CD14-positive monocyte (primary cell): ENCODE measurements around the gene CDH23. TPM values are rescaled to one million over a fixed set of nuclear protein-coding genes. Genes with fewer than 3 reads are reported as not detected.

Source experiments
- DNase-seq, 3 donors: peaks; one replicate each; pipeline ENCODE4 v3.0.0-alpha.2; 2011 to 2022
- H2AFZ ChIP-seq: 2 replicates; pipeline ENCODE4 v1.6.0; 2012; ENCODE audit warnings: mild to moderate bottlenecking, low read depth, low read length, inconsistent platforms; ENCODE audit not compliant: insufficient read depth, poor library complexity, severe bottlenecking
- H3K27ac ChIP-seq, 2 donors: 1 replicate in 1 of 2; 2 replicates in 1 of 2; pipeline ENCODE4 v1.5.1; 2012 to 2013; ENCODE audit warnings: low read length in 2 of 2, control low read depth in 1 of 2, inconsistent platforms in 1 of 2, low read depth in 1 of 2, mild to moderate bottlenecking in 1 of 2
- H3K27me3 ChIP-seq, 2 donors: one replicate each; pipeline versions ENCODE4 v1.6.0 to v1.6.1; 2011 to 2013; ENCODE audit warnings: low read length in 2 of 2; ENCODE audit not compliant: control insufficient read depth in 2 of 2, insufficient read depth in 2 of 2
- H3K36me3 ChIP-seq, 2 donors: replicated peaks in 1 of 2; 1 replicate in 1 of 2; 2 replicates in 1 of 2; pipeline versions ENCODE4 v1.5.1 to v1.6.1; 2012 to 2013; ENCODE audit warnings: low read length in 2 of 2, control low read depth in 1 of 2, inconsistent platforms in 1 of 2, mild to moderate bottlenecking in 1 of 2; ENCODE audit not compliant: insufficient read depth in 2 of 2, control insufficient read depth in 1 of 2
- H3K4me1 ChIP-seq, 2 donors: 1 replicate in 1 of 2; 2 replicates in 1 of 2; pipeline versions ENCODE4 v1.5.1 to v1.6.1; 2012 to 2013; ENCODE audit warnings: low read length in 2 of 2, control low read depth in 1 of 2, inconsistent platforms in 1 of 2, mild to moderate bottlenecking in 1 of 2, moderate library complexity in 1 of 2; ENCODE audit not compliant: insufficient read depth in 2 of 2, control insufficient read depth in 1 of 2
- H3K4me2 ChIP-seq: replicated peaks from 2 replicates; pipeline ENCODE3; 2012; ENCODE audit warnings: low read length, moderate library complexity, mild to moderate bottlenecking; ENCODE audit not compliant: poor library complexity, severe bottlenecking; ENCODE audit errors: extremely low read depth
- H3K4me3 ChIP-seq, 3 experiments: fragments of 200-600 bp in 1 of 3; sonication (generic) in 1 of 3; replicated peaks in 1 of 3; 1 replicate in 2 of 3; 2 replicates in 1 of 3; pipeline ENCODE4 v1.5.1; 2011 to 2013; ENCODE audit warnings: low read length in 3 of 3, mild to moderate bottlenecking in 3 of 3, control low read depth in 2 of 3, low read depth in 2 of 3, inconsistent platforms in 1 of 3, moderate library complexity in 1 of 3
- H3K79me2 ChIP-seq: 2 replicates; pipeline ENCODE4 v1.6.0; 2012; ENCODE audit warnings: mild to moderate bottlenecking, control low read depth, inconsistent platforms, low read length, moderate library complexity; ENCODE audit not compliant: insufficient read depth
- H3K9ac ChIP-seq: 2 replicates; pipeline ENCODE4 v1.6.0; 2017; ENCODE audit warnings: low read length, mild to moderate bottlenecking; ENCODE audit not compliant: insufficient read depth, poor library complexity, severe bottlenecking
- H3K9me3 ChIP-seq, 2 donors: replicated peaks in 1 of 2; 1 replicate in 1 of 2; 2 replicates in 1 of 2; pipeline versions ENCODE4 v1.5.1 to v1.6.1; 2012 to 2013; ENCODE audit warnings: low read length in 2 of 2, control low read depth in 1 of 2; ENCODE audit not compliant: control insufficient read depth in 1 of 2, insufficient read depth in 1 of 2
- H4K20me1 ChIP-seq: 2 replicates; pipeline ENCODE4 v1.6.0; 2012; ENCODE audit warnings: mild to moderate bottlenecking, low read length, control low read depth, moderate library complexity; ENCODE audit not compliant: insufficient read depth
- H3K27ac Mint-ChIP-seq, 7 donors: one replicate each; pipeline ENCODE4 v1.8.0; 2020; ENCODE audit warnings: mild to moderate bottlenecking in 7 of 7, mixed read lengths in 7 of 7, moderate library complexity in 6 of 7, inconsistent platforms in 2 of 7
- H3K27me3 Mint-ChIP-seq, 3 donors: one replicate each; pipeline ENCODE4 v1.8.0; 2021 to 2022; ENCODE audit warnings: low read depth in 3 of 3, mild to moderate bottlenecking in 3 of 3, mixed read lengths in 3 of 3, moderate library complexity in 3 of 3, inconsistent platforms in 1 of 3
- H3K36me3 Mint-ChIP-seq, 2 donors: one replicate each; pipeline ENCODE4 v1.8.0; 2020; ENCODE audit warnings: mixed read lengths in 2 of 2, inconsistent platforms in 1 of 2, mild to moderate bottlenecking in 1 of 2
- H3K4me1 Mint-ChIP-seq: one replicate; pipeline ENCODE4 v1.8.0; 2020; ENCODE audit warnings: mild to moderate bottlenecking, mixed read lengths
- H3K4me3 Mint-ChIP-seq, 2 donors: one replicate each; pipeline ENCODE4 v1.8.0; 2020; ENCODE audit warnings: mild to moderate bottlenecking in 2 of 2, mixed read lengths in 2 of 2, moderate library complexity in 1 of 2
- H3K9me3 Mint-ChIP-seq, 7 donors: one replicate each; pipeline ENCODE4 v1.8.0; 2020 to 2022; ENCODE audit warnings: mixed read lengths in 7 of 7, mild to moderate bottlenecking in 6 of 7, moderate library complexity in 6 of 7, inconsistent platforms in 2 of 7
- CTCF ChIP-seq: fragments of 200-600 bp; IDR thresholded peaks from one replicate; pipeline ENCODE4 v1.8.0; 2022; ENCODE audit warnings: antibody characterized with exemption, mild to moderate bottlenecking
- WGBS: methylation state at CpG from one replicate; pipeline ENCODE4 v1.1.5; 2013; ENCODE audit warnings: missing lambda C conversion rate; ENCODE audit not compliant: insufficient coverage; 5-methylcytosine and 5-hydroxymethylcytosine counted together
- intact Hi-C, 2 donors: fragments of 100-400 bp; cut with micrococcal nuclease; formaldehyde crosslinking; loops; one replicate each; pipeline versions ENCODE4 v1.15.0 to v1.15.1; 2023
- polyA plus RNA-seq, 3 donors: library from polyadenylated mRNA; depleted of rRNA in 1 of 3; unstranded in 2 of 3; stranded (reverse) in 1 of 3; fragments of 300-500 nt in 2 of 3; fragments of >200 nt in 1 of 3; fragmentation: Illumina TruSeq in 2 of 3; gene quantifications; 1 replicate in 2 of 3; 2 replicates in 1 of 3; pipeline ENCODE4 v1.2.3, GENCODE V29; 2012 to 2021

Gene CDH23
- polyA plus RNA-seq, 3 donors: 8.2 to 36.2 (median 10.5) TPM

GRCh38 chr10:71770789-71771188 lies 374.1 kb downstream of the CDH23 start:
- peaks cover 53 to 67% of the 10 kb centered on the region in 2 donors for H3K36me3 ChIP-seq
- intact Hi-C loops: loop anchor here in 1 of 2 donors (2.0 to 10.0 kb wide), 4 partner anchors 18 to 396 kb away; no protein-coding TSS in a partner anchor
- peak overlapping the region; percentile 96 to 98 (median 98) for H3K27ac Mint-ChIP-seq
- H3K9me3 ChIP-seq: no peaks in the 10 kb centered on the region
- peaks cover 0 to 4% (median 0%) of the 10 kb centered on the region in 7 donors for H3K9me3 Mint-ChIP-seq
- peak overlapping the region; percentile 97 to 98 for H3K4me3 Mint-ChIP-seq
- peaks cover 75% of the 10 kb centered on the region for H3K4me1 Mint-ChIP-seq
- DNase-seq: peak; percentile 75 to 91 (median 89)
- peak overlapping the region; percentile 90 to 92 for H3K27ac ChIP-seq
- H3K9ac ChIP-seq: peak overlapping the region; percentile 93
- H4K20me1 ChIP-seq: peaks cover 78% of the 10 kb centered on the region
- peak overlapping the region; percentile 93 to 99 (median 98) for H3K4me3 ChIP-seq
- 25% methylated on average over 2 of the region's 3 CpGs for WGBS
- H3K27me3 Mint-ChIP-seq: peaks cover 0 to 3% (median 2%) of the 10 kb centered on the region in 3 donors
- no peak for TF ChIP-seq CTCF
- peaks cover 57 to 69% of the 10 kb centered on the region in 2 donors for H3K36me3 Mint-ChIP-seq
- peaks cover 98% of the 10 kb centered on the region for H3K79me2 ChIP-seq
- H2AFZ ChIP-seq: no peak overlapping the region
- no peaks in the 10 kb centered on the region for H3K27me3 ChIP-seq
- peaks cover 68 to 86% of the 10 kb centered on the region in 2 donors for H3K4me1 ChIP-seq
- H3K4me2 ChIP-seq: peak overlapping the region; percentile 99

GRCh38 chr10:71771204-71771603 lies 374.5 kb downstream of the CDH23 start:
- Histone ChIP-seq H3K36me3 (peaks cover 49 to 63% of the 10 kb centered on the region in 2 donors), H2AFZ (no peak overlapping the region), H3K79me2 (peaks cover 98% of the 10 kb centered on the region), H3K9me3 (no peaks in the 10 kb centered on the region), H3K27me3 (no peaks in the 10 kb centered on the region), H4K20me1 (peaks cover 74% of the 10 kb centered on the region), H3K9ac (peak overlapping the region; percentile 93), H3K4me2 (peak overlapping the region; percentile 99), H3K4me1 (peaks cover 68 to 86% of the 10 kb centered on the region in 2 donors), H3K4me3 (peak overlapping the region; percentile 93 to 99 (median 98)), H3K27ac (peak overlapping the region; percentile 90 to 92)
- Mint-ChIP-seq H3K9me3 (peaks cover 0 to 4% (median 0%) of the 10 kb centered on the region in 7 donors), H3K36me3 (peaks cover 54 to 65% of the 10 kb centered on the region in 2 donors), H3K4me1 (peaks cover 76% of the 10 kb centered on the region), H3K4me3 (peak overlapping the region; percentile 97 to 98), H3K27me3 (peaks cover 0 to 3% (median 2%) of the 10 kb centered on the region in 3 donors), H3K27ac (peak overlapping the region; percentile 96 to 98 (median 98))
- TF ChIP-seq CTCF: no peak
- DNase-seq: no peak
- WGBS: 60% methylated on average over 1 of the region's 2 CpGs
- intact Hi-C loops: loop anchor here in 1 of 2 donors (2.0 to 10.0 kb wide), 4 partner anchors 18 to 396 kb away; no protein-coding TSS in a partner anchor
